C4-2B (cell line): ENCODE data around the gene ZFP64.

Experiments used
- H3K27ac ChIP-seq: fragments of 450-650 bp; 2 replicates; pipeline ENCODE4 v1.5.1; 2017
- ZFX ChIP-seq: fragments of 450-650 bp; IDR thresholded peaks from 2 replicates; pipeline ENCODE4 v1.6.1; 2017
- TF ChIP-seq, protein P1 (sequence below): fragments of 450-650 bp; conservative IDR thresholded peaks from 2 replicates; pipeline ENCODE4 v1.5.1; 2017; ENCODE audit warnings: mild to moderate bottlenecking

Gene ZFP64

GRCh38 chr20:52167232-52167840 is 24.2 kb downstream of the ZFP64 start:
- no peak for TF ChIP-seq ZFX
- TF ChIP-seq, protein P1, sequence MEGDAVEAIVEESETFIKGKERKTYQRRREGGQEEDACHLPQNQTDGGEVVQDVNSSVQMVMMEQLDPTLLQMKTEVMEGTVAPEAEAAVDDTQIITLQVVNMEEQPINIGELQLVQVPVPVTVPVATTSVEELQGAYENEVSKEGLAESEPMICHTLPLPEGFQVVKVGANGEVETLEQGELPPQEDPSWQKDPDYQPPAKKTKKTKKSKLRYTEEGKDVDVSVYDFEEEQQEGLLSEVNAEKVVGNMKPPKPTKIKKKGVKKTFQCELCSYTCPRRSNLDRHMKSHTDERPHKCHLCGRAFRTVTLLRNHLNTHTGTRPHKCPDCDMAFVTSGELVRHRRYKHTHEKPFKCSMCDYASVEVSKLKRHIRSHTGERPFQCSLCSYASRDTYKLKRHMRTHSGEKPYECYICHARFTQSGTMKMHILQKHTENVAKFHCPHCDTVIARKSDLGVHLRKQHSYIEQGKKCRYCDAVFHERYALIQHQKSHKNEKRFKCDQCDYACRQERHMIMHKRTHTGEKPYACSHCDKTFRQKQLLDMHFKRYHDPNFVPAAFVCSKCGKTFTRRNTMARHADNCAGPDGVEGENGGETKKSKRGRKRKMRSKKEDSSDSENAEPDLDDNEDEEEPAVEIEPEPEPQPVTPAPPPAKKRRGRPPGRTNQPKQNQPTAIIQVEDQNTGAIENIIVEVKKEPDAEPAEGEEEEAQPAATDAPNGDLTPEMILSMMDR, result no peak
- H3K27ac ChIP-seq, result no peak overlapping the region

GRCh38 chr20:52166150-52166549 is 25.4 kb downstream of the ZFP64 start:
- TF ChIP-seq, protein P1, result no peak
- no peak for TF ChIP-seq ZFX

GRCh38 chr20:52160621-52161204 is 30.9 kb downstream of the ZFP64 start:
- no peak for TF ChIP-seq ZFX
- TF ChIP-seq, protein P1, result no peak
- no peak overlapping the region for H3K27ac ChIP-seq

More at GRCh38 chr20:52166150-52166549, 25.4 kb downstream of the ZFP64 start:
- H3K27ac ChIP-seq, result no peak overlapping the region

DNA sequence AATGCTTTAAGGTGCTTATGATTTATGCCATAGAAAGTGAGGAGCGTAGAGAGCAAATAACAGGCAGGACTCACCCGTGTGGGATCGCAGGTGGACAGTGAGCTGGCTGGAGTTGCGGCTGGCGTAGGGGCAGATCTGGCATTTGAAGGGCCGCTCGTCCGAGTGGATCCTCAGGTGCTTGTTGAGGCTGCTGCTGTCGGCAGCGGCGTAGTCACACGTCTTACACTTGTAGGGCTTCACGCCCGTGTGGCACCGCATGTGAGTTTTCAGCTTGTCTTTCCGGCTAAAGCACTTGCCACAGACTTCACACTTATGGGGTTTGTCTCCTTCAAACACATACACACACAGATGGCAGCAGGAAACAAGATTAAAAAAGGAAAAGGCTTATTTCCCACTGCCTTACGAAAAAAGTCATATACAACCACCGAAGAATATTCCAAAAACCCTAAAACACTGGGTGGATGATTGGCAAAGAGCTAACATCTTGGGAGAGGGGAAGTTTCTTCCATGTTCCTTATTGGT is 31.5 kb downstream of the ZFP64 start:
- no peak for TF ChIP-seq ZFX
- TF ChIP-seq, protein P1, result no peak
- H3K27ac ChIP-seq, result no peak overlapping the region

DNA sequence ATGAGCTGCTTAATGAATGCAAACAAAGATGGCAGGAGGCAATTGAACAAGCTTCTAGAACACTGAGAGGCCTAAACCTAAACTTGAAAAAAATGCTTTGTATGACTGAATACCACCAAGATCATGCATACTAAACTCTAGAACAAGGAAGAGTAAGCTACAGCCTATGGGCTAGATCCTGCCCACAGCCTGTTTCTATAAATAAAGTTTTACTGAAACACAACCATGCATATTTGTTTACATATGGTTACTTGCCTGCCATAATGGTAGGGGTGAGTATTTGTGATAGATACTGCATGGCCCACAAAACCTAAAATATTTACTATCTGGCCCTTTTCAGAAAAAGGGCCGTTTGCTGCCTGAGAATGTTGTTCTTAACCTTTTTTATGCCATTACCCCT is 37.0 kb downstream of the ZFP64 start:
- TF ChIP-seq ZFX, result no peak
- TF ChIP-seq, protein P1, result no peak

DNA sequence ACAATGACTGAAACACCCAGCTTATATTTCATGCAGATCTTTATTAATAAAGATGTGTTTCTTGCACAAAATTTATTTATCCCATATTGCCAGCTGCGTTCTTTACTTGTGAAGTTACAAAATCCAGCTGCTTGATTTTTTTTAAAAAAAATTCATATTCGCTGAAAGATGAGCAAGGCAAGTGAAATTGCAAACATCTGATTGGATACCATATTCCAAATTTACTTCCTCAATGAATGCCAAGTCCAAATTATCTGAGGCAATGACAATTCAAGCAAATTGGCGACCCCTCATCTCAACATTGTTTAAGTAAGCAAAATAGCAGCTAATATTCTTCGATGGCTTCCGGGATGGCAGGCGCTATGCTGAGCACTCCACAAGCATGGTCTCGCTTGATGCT is 37.7 kb downstream of the ZFP64 start:
- H3K27ac ChIP-seq, result no peak overlapping the region
- TF ChIP-seq ZFX, result no peak
- TF ChIP-seq, protein P1, result no peak

More for the DNA sequence above, 37.0 kb downstream of the ZFP64 start:
- no peak overlapping the region for H3K27ac ChIP-seq

GRCh38 chr20:52152921-52153320 is 38.7 kb downstream of the ZFP64 start:
- H3K27ac ChIP-seq, result no peak overlapping the region
- TF ChIP-seq ZFX, result no peak
- TF ChIP-seq, protein P1, result no peak
